Adrenal gland (tissue), 5 donors: ENCODE results near the gene PLEKHM2.

Source experiments
- CTCF ChIP-seq, 6 experiments: fragments of 450-650 bp in 4 of 6; fragments of 200-600 bp in 2 of 6; sonication (generic) in 1 of 6; IDR thresholded peaks; 1 replicate in 5 of 6; 2 replicates in 1 of 6; pipeline versions ENCODE4 v1.5.1 to v1.8.0; 2016 to 2021; ENCODE audit warnings: antibody characterized with exemption in 6 of 6, mild to moderate bottlenecking in 2 of 6, moderate library complexity in 1 of 6
- POLR2A ChIP-seq, 2 donors: fragments of 450-650 bp; IDR thresholded peaks; one replicate each; pipeline ENCODE4 v1.6.1; 2017; ENCODE audit warnings: antibody characterized with exemption in 2 of 2, mild to moderate bottlenecking in 2 of 2, moderate library complexity in 1 of 2
- donor health status: DM: no; HTN: no; CAD: no.

DNA sequence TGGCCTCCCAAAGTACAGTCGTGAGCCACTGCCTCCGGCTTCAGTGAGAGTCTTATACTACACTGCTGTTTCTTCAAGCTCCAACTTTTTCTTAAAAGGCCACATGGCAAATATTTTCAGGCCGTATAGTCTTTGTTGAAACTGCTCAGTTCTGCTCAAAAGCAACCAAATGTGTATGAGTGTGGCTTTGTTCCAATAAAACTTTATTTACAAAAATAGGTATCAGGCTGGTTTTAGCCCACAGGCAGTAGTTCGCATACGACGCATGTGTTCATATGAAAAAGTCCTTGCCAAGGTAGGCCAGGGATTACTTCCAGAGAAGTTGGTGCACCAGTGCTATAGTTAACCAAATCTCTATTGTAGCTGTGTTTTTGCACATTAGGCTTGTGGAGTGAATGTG is 6.2 kb downstream of the PLEKHM2 start:
- no peak for TF ChIP-seq CTCF (IDR thresholded peaks at IDR 0.05)
- TF ChIP-seq POLR2A (IDR thresholded peaks at IDR 0.05), result no peak
